MCF 10A (cell line): ENCODE measurements around the gene P2RX1. TPM values are rescaled to one million over a fixed set of nuclear protein-coding genes. Genes with fewer than 3 reads are reported as not detected.

Experiments used
- BruUV-seq: library from RNA; stranded (reverse); fragments of 400-500 nt; replicated peaks from 2 replicates; lab custom pipeline; 2021; lab: Mats Ljungman, UMichigan
- CTCF ChIA-PET: fragments of 300-600 bp; sonication (Branson Sonifier 250); formaldehyde crosslinking; extraction: SDS; loops from one replicate; lab custom pipeline; 2021; ENCODE audit warnings: antibody characterized with exemption, inconsistent platforms; lab: Yijun Ruan, JAX
- POLR2A ChIA-PET: fragments of 300-600, 350-650 bp; sonication (Branson Sonifier 250); formaldehyde crosslinking; extraction: SDS; loops from one replicate; lab custom pipeline; 2020; ENCODE audit warnings: antibody characterized with exemption, inconsistent platforms; lab: Yijun Ruan, JAX
- DNase-seq: peaks from one replicate; pipeline ENCODE4 v3.0.0-alpha.2; 2018; ENCODE audit not compliant: unreplicated experiment
- H3K27ac Mint-ChIP-seq: one replicate; pipeline ENCODE4 v1.8.0; 2022; ENCODE audit warnings: mild to moderate bottlenecking, low read depth, mixed read lengths; ENCODE audit not compliant: unreplicated experiment
- H3K27me3 Mint-ChIP-seq: one replicate; pipeline ENCODE4 v1.8.0; 2022; ENCODE audit warnings: mixed read lengths; ENCODE audit not compliant: insufficient read depth, unreplicated experiment
- H3K36me3 Mint-ChIP-seq: one replicate; pipeline ENCODE4 v1.8.0; 2022; ENCODE audit warnings: mild to moderate bottlenecking, moderate library complexity, mixed read lengths; ENCODE audit not compliant: insufficient read depth, unreplicated experiment
- H3K4me1 Mint-ChIP-seq: one replicate; pipeline ENCODE4 v1.8.0; 2022; ENCODE audit warnings: mixed read lengths; ENCODE audit not compliant: insufficient read depth, unreplicated experiment
- H3K4me3 Mint-ChIP-seq: one replicate; pipeline ENCODE4 v1.8.0; 2022; ENCODE audit warnings: mild to moderate bottlenecking, moderate library complexity, mixed read lengths; ENCODE audit not compliant: unreplicated experiment
- H3K9me3 Mint-ChIP-seq: one replicate; pipeline ENCODE4 v1.8.0; 2022; ENCODE audit warnings: mixed read lengths; ENCODE audit not compliant: unreplicated experiment
- CTCF ChIP-seq: fragments of 200-600 bp; IDR thresholded peaks from one replicate; pipeline ENCODE4 v1.8.0; 2022; ENCODE audit warnings: antibody characterized with exemption, mild to moderate bottlenecking; ENCODE audit not compliant: unreplicated experiment
- intact Hi-C: fragments of 100-400 bp; cut with micrococcal nuclease; formaldehyde crosslinking; loops from 2 replicates; pipeline ENCODE4 v1.14.1; 2022
- total RNA-seq: library from RNA; stranded (reverse); gene quantifications from 2 replicates; pipeline ENCODE4 v1.2.3, GENCODE V29; 2022

Gene P2RX1
- total RNA-seq, 1 experiment from 2014 or later: not detected

DNA sequence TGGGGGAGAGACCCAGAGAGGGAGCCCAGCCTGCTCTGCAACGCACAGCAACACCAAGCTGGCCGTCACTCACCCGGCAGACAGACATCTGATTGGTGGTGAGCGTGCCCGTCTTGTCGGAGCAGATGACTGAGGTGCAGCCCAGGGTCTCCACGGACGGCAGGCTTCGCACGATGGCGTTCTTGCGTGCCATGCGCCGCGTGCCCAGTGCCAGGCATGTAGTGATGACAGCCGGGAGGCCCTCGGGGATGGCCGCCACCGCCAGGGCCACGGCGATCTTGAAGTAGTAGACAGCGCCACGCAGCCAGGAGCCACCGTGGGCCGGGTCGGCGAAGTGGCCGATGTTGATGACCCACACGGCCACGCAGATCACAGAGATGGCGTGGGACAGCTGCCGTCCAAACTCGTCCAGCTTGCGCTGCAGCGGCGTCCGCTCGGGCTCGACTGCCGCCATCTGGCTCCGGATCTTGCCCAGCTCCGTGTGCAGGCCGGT is 31.1 kb upstream of the P2RX1 start:
- Mint-ChIP-seq H3K27me3 (no peaks in the 10 kb centered on the region), H3K4me1 (no peaks in the 10 kb centered on the region), H3K4me3 (no peak overlapping the region), H3K9me3 (no peaks in the 10 kb centered on the region), H3K27ac (no peak overlapping the region), H3K36me3 (no peaks in the 10 kb centered on the region)
- BruUV-seq: no TSS peak
- intact Hi-C loops: no loop called here
- POLR2A ChIA-PET: interaction anchor here (0.6 kb wide), 2 partner anchors 20 to 37 kb away, joined by 3 read pairs; no protein-coding TSS in a partner anchor
- DNase-seq: no peak
- CTCF ChIA-PET: interaction anchor here (1.0 to 1.7 kb wide), 2 partner anchors 12 to 33 kb away, joined by 3 to 5 read pairs; no protein-coding TSS in a partner anchor
- no peak for TF ChIP-seq CTCF

DNA sequence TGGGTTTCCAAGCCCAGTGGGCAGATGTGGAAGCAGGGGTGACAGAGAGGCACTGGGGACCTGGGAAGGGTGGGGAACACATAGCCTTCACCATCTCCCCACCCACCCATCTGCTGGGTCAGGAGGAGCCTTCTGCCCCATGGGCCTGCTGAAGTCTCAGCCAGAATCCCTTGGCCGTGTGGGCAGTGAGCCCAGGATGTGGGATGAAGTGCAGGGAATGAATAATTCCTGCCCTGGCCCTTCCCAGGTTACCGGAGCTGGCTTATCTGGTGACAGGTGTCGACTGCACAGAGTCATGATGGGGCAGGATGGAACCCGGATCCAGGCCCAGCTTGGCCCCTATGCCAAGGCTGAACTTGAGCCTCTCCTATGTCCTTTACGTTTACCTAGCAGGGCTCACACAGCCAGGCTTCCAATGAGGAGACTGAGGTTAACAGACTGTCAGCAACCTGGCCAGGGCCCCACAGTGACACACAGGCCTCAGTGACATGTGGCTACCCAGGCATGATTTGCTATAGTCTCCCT is 30.5 kb upstream of the P2RX1 start:
- no peaks in the 10 kb centered on the region for H3K36me3 Mint-ChIP-seq
- CTCF ChIA-PET: interaction anchor here (0.6 to 1.3 kb wide), 4 partner anchors 83 to 460 kb away, joined by 3 to 6 read pairs (median 3); no protein-coding TSS in a partner anchor
- no peaks in the 10 kb centered on the region for H3K9me3 Mint-ChIP-seq
- no peaks in the 10 kb centered on the region for H3K4me1 Mint-ChIP-seq
- H3K27me3 Mint-ChIP-seq: no peaks in the 10 kb centered on the region
- no TSS peak for BruUV-seq
- intact Hi-C loops: no loop called here
- H3K27ac Mint-ChIP-seq: no peak overlapping the region
- POLR2A ChIA-PET: interaction anchor here (0.6 kb wide), 1 partner anchor 36 kb away, joined by 3 read pairs; no protein-coding TSS in a partner anchor
- DNase-seq: no peak
- TF ChIP-seq CTCF: no peak
- H3K4me3 Mint-ChIP-seq: no peak overlapping the region

- peak; percentile 23 for DNase-seq
- intact Hi-C loops: no loop called here
- no peak for TF ChIP-seq CTCF
- H3K4me3 Mint-ChIP-seq: no peak overlapping the region
- no peaks in the 10 kb centered on the region for H3K9me3 Mint-ChIP-seq
- POLR2A ChIA-PET: no interaction called here
- no TSS peak for BruUV-seq
- H3K36me3 Mint-ChIP-seq: no peaks in the 10 kb centered on the region
- no peaks in the 10 kb centered on the region for H3K4me1 Mint-ChIP-seq
- no peaks in the 10 kb centered on the region for H3K27me3 Mint-ChIP-seq
- no peak overlapping the region for H3K27ac Mint-ChIP-seq
- CTCF ChIA-PET: no interaction called here
Measured at GRCh38 chr17:3944485-3945388, 28.5 kb upstream of the P2RX1 start.

DNA sequence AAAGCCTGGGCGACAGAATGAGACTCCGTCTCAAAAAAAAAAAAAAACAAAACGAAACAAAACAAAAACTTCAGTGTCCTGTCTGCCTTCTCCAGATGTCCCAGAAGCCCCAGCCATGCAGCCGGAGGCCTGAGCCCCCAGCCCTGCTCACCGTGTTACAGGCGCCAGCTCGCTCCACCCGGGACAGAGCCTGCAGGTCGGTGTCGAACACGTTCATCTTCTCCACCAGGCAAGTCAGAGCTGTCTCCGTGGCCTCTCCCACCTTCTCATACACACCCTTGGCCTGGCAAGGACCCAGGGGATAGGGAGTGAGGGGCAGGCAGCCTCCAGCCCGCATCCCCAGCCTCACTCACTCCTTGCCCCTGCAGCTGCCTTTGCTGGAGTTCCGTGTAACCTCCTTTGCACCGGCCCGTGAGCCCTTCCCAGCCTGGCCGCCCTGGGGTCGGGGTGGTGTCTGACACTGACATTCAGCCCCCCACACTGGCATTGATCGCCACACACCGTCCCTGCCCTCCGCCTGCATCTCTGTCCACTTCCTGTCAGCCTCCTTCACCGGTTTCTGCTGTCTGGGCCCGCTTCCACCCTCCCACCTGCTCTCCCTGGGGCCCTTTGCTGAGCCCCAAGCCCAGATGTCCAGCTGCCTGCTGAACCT is 27.1 kb upstream of the P2RX1 start:
- Mint-ChIP-seq H3K4me1 (no peaks in the 10 kb centered on the region), H3K27ac (no peak overlapping the region), H3K9me3 (no peaks in the 10 kb centered on the region), H3K36me3 (no peaks in the 10 kb centered on the region), H3K27me3 (no peaks in the 10 kb centered on the region), H3K4me3 (no peak overlapping the region)
- ChIA-PET POLR2A (no interaction called here), CTCF (interaction anchor here (0.6 kb wide), 1 partner anchor 463 kb away, joined by 3 read pairs; no protein-coding TSS in a partner anchor)
- no TSS peak for BruUV-seq
- intact Hi-C loops: no loop called here
- no peak for TF ChIP-seq CTCF
- DNase-seq: no peak
